HG02938 (cell line): ENCODE results near the gene LUZP2.

Experiments
- ATAC-seq: cut with Tn5 transposase; IDR thresholded peaks from one replicate; pipeline ENCODE4 v1.9.1; 2021; ENCODE audit warnings: mild to moderate bottlenecking, moderate library complexity; ENCODE audit not compliant: unreplicated experiment

LUZP2 gene

DNA sequence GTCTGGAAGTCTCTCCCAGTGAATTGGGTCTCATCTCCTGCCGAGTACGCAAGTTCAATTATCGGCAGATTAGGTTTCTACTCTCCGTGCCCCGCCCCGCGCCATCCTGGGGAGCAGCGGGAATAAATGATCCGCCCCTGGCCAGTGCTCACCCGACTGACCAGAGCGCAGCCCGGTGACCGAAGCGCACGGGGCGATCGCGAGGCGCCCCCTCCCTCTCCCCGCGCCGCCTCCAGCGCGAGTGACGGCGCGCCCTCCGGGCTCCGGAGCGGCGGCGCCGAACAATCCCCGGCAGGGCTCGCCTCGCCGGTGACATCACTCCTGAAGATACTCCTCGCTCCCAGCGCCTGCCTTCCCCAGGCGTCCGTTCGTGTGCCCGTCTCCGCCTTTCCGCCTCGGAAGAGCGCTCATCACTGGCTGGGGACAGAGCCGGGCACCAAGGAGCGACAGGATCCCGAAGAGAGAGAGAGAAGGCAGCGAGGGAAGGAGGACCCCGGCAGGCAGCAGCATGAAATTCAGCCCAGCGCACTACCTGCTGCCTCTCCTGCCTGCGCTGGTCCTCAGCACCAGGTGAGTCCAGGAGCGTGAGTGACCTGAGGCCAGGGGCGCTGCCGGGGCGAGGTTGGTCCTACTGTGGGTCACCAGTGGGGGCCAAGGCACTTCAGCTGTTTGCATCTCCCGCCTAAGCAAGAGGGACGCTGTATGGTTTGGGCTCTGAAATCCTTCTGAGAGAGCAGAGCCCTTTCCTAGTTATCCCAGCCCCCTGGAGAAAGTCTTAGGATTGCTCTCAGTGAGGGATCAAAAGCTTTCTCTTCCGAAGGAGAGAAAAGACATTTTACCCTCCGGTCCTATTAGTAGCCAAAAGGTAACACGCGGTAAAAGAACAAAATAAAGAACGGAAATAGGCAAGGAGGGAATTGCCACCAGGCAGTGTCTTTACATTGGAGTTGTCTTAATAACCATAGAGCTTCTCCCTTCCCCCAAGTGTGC, at the start of gene LUZP2:
Gene LUZP2 (plus strand): TSS at position 318 of the 990 bp plus-strand sequence.
- no peak for ATAC-seq

DNA sequence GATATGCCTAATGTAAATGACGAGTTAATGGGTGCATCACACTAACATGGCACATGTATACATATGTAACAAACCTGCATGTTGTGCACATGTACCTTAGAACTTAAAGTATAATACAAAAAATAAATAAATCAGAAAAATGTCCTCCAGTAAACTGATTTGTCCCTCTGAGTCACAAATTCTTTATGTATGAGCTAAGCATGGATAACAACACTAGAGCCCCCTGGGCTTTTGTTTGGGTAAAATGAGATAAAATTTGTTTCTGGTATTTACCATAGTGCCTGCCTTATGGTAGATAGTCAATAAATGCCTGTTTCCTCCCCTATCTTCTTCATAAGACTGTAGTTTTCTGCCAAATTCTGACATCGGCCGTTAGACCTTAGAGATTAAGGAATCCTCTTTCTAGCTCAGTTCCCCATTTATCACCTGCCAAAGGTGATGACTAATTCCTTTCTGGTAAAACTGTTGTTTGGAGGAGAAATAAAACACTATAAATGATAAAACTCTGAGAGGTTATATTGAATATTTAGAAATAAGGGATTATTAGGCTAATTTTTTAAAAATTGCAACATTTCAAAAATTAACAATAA, 43.6 kb upstream of the LUZP2 start:
- ATAC-seq, result no peak

DNA sequence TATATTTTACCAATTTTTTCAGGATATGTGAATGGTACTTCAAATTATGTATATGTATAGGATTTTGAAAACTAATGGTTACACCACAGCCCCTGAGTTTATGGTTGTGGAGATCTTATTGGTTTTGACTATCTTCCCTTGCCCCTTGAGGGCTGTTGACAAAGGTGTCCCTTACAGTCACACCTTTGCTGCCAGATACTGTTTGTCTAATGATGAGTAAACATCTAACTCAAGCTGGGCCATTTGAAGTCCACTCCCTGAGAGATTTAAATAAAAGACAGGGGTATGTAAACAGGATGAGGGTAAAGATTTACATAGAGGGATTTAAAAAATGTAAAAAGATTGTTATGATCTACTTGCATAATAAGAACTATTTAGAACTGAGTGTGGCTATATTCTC, 38.9 kb upstream of the LUZP2 start:
- no peak for ATAC-seq

DNA sequence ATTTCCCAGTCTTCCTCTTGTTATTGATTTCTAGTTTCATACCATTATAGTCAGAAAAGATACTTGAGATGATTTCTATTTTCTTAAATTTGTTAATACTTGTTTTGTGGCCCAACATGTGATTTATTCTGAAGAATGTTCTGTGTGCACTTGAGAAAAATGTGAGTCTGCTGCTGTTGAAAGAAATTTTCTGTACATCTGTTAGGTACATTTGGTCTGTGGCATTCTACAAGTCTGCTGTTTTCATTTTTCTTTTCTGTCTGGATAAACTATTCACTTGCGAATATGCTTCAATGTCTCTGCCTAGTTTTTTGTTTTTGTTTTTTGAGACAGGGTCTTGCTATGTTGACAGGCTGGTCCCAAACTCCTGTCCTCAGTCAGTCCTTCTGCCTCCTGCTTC, 26.4 kb upstream of the LUZP2 start:
- ATAC-seq, result no peak

DNA sequence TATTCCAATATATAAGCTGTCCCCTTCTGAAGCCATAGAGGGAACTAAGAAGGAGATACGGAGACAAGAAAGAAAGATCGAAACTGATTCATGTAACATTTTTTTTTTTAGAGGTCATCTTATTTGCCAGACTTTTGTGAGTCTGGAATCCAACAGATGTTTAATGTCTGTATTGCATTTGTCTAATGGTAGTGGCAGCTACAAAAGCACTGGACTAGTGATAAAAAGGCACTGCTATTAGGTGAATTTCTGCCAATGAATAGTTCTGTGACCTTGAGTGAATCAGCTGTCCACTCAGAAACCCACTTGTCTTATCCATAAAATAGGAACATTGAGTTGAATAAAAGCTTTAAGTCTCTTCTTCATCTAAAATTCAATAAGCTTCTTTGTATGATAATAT, 25.8 kb upstream of the LUZP2 start:
- no peak for ATAC-seq

DNA sequence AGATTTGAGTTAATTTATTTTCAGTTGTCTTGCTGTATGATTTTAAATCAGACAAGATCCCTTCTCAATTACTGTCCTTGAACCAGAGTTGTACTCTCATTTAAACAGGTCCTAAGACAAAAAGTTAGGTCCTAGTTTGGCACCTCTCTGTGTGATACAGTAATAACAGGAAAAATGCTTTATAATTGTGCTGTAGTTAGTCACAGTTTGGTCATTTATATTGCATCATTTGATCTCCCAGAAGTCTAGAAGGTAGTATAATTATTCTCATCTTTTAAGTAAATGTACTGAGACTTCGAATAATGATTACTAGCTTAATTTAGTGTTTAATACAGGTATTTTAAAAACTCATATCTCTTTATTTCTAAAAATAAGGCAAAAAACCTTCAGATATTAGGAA, 18.1 kb upstream of the LUZP2 start:
- ATAC-seq, result no peak

DNA sequence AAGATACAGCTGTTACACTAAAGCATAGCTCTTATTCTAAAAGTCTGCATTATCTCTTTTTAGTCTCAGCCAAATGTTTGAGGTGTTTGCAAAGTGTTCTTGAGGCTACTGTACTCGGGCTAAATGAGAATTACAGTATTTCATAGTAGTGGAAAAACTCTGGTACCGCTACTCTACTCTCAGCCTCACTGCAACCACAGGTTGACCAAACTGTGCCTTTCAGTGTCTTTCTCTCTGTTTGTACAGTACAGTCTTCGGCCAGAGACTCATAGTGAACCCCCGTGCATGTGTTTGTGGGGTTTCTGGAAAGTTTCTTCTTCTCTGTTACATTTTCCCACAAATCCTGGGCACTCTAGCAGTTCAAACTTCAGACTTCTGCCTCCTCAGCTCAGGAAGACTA, 7.4 kb upstream of the LUZP2 start:
- ATAC-seq, result no peak

DNA sequence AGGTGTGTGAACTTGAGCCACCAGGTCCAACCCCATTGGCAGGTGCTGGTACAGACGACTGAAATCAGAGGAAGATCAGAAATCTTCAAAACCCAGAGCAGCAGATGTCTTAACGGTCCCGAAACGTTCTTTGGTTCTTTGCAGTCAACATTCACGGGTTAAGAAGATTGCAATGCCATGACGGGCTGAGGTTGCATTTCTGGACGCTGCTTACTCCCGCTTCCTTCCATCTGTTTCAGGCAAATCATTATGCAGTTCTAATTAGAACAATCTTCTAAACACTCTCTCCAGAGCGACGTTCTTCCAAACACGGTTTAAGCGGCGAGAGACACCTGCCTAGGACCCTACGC, 492 bp upstream of the LUZP2 start:
- ATAC-seq, result no peak

DNA sequence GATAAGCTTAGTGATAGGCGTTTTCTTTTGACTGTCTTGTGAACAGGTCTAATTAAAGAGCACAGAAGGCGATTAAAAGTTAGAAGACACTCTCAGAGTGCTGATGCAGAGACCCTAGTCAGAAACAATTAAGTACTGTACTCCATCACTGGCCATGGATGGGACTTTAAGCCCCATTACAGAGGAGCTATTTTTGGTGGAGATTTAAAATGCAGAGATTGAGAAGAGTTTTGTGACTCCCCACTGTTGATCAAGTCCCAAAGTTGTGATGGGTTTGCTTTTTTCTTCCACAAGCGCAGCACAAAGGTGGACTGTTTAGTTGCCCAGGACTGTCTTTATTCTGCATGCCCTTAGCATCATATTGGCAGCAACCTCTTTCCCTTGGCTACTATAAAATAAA, 978 bp downstream of the LUZP2 start:
- ATAC-seq, result no peak

DNA sequence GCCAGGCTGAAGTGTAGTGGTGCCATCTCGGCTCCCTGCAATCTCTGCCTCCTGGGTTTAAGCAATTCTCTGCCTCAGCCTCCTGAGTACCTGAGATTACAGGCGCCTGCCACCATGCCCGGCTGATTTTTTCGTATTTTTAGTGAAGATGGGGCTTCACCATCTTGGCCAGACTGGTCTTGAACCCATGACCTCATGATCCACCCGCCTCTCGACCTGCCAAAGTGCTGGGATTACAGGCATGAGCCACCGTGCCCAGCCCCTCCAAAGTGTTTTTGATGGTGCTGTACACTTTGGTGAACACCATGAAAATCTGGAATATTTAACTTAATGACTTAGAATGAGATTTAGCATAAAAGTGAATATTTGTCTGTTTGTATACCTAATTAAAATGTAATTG, 5.6 kb downstream of the LUZP2 start:
- no peak for ATAC-seq

DNA sequence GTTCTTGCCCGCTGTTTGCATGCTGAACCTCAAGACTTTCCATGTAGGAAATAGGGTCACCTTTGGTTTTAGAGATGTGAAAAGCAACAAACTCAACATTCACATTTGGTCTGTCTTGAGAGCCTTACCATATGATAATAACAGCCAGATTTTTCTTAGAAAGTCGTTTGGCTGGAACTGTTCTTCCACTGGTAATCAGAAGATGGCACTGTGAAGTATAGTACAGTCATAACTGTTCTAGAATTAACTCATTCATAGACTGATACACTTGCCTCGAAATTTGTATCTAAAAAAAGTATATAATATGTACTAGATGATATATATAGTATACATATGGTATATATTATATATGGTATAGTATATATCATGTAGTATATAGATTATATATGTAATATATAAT, 12.3 kb downstream of the LUZP2 start:
- peak; percentile 59 for ATAC-seq

DNA sequence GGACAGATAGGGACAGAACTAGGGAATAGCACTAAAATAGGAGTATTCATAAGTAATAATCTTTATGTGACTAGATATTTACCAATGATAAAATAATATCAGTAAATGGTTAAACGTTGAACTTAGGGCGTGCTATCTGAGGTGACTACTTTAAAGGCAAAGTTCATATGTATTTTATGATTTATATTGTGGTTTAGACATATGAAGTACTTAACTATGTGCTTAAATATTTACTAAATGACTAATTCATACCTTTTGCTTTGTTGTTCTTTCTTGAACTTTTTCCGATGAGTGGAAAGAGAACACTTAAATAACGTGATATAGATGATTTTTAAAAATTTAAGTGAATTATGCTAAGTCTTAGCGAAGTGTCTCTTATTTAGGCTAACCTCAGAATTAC, 14.7 kb downstream of the LUZP2 start:
- ATAC-seq, result no peak

DNA sequence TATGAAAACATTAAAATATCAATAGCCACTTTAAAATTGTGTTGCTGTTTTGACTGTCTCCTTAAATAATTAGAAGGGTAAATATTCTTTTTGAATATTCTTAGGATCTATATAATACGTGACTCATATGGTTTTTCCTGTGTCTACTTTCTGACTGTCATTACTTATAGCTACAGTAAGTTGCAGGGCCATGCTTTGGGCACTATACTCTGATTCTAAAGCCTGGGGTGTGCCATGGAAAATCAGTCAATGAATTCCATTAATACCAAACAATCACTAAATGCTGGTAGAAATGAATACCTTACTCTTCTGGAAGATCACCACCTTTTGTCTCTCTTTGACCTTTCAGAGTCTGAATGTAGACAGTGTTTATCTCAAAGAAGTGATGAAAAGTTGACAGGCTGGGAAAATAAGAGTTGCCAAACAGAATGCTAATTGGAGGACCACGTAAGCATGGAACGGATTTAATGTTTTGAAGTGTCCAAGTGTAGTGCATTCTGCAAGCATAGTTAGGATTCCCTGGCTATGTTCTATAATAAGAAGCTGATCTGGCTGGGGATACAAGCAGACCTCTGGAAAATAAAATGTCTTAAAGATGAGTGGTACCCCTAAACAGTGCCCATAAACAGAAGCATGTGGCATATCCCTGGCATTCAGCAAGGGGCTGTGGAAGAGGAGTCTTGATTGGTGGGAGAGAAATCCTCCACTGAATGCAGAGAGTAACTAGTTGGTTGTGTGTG, 16.8 kb downstream of the LUZP2 start:
- no peak for ATAC-seq

DNA sequence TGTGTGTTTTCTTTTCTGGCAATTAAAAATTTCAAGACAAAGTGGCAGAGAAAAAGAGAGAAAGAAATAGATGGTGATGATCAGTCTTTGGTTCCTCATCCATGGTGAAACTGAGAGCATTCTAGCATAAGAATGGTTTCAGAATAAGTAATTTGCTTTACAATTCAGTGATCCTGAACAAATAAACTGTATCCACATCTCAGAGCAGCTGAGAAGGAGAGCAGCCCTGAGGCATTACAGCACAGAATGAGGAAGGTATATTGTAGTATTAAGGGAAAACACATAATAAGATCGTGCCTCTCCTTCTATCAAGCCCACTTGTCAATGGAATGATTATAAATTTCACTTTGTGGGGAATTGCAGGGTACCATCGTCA, 17.4 kb downstream of the LUZP2 start:
- ATAC-seq, result peak; percentile 97

DNA sequence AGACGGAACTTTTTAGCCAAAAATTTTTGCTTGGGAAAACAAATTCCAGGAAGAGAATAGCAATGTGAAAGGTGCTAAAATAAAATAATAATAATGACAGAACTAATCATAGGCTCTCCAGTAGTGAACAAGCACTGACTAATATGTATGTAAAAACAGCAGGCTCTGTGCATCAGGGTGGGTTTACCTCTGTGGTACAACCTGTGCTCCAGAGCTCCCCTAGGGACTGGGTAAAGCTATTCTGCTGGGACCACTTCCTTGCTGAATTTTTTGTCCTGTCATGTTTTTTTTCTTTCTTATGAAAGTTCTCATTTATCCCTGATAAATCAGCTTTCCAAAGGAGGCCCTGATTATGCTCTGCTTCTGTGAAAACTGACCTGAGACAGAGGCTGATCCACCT, 18.8 kb downstream of the LUZP2 start:
- ATAC-seq, result no peak

DNA sequence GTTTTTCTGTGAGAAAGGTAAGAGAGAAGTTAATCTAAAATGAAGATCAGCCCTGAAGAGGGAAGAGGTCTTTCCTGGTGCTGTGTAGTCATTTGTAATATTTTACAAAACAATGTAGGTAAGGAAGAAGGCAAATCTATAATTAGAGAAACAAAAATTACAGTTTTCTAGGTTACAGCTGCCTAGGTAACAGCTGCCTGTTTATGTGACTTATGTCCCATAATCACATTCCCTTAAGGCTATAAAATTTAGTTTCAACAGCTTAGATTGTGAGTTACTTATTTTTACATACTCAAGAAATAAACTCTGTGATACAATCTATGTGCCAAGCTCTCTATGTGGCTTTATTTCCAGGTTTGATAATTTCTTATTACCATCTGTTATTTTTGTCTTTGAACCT, 19.8 kb downstream of the LUZP2 start:
- ATAC-seq, result no peak

DNA sequence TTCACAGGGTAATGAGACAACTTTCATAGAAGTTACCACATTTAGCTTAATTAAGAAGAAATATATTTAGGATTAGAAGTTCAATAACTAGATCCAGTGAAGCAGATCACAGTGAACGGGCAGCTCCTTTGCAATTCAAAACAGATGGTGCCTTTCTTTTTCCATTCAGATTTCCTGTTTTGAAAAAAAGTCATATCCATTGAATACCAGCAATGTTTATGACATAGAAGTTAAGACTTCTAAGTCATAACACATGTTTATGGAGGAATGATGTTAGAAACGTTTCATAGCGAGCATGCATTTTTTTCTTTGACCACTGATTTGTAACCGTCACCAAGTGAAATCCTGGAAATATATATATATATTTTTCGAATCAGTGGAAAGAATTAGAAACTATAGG, 24.7 kb downstream of the LUZP2 start:
- no peak for ATAC-seq

DNA sequence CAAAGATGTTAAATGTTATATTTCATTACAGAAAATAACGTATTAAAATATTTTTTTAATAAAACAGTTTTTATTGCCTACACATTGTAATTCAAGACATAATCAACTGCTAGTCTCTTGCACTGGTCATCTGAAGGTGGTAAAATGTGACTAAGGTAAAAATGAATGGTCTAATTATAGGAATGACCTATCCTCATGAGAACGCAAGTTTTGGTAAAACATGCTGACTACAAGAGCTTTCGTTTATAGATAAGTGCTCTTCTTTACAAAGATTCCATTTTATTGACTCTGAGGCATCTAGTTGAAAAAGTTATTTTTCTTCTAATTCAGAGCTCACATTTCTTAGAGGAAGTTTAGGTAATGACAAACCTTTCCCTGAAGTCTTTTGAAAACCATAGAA, 27.3 kb downstream of the LUZP2 start:
- ATAC-seq, result no peak

DNA sequence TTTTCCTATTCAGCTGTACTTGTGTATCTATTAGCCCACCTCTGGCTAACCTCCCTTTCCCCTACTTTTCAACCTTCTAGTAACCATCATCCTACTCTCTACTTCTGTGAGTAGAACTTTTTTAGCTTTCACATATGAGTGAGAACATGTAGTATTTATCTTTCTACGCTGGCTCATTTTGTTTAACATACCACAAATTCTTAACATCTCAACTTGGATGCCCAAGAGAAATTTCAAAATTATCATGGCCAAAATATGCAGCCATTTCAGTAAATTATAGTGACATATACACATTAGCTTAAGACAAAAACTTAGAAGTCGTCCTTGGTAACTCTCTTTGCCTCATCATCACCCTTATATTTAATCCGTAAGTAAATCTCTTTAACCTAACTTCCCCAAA, 34.7 kb downstream of the LUZP2 start:
- no peak for ATAC-seq

DNA sequence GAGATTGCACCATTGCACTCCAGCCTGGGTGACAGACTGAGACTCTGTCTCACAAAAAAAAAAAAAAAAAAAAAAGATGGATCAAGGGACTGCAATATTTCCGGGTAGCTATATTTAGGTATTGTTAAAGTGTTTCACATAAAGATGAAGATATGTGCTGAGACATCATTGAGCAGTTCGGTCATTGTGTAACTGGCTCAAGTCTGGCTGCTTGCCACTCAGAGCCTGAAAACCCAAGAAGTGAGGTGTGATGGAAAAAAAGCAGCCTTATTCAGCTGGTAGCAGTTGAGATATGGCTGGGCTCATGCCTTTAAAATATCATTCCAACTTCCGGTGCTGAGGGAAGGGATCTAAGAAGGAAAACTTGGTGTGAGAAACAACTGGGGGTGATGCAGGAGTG, 46.9 kb downstream of the LUZP2 start:
- no peak for ATAC-seq

DNA sequence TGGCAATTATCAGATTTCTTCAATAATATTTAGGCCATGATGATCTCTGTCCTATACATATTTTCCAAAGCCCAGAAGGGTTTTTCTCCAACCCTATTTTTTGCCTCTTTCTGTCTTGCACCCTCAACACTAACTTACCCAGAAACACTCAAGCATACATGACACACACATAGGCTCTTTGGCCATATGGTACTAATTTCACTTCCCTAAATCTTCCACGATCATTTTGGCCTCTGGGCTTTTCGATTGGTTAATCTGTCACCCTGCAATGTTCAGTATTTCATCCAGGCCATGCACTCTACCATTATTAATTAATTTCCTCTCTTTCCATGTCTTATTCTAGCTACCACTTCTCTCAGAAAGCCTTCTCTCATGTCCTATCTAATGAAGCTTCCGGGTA, 59.8 kb downstream of the LUZP2 start:
- ATAC-seq, result peak; percentile 72

DNA sequence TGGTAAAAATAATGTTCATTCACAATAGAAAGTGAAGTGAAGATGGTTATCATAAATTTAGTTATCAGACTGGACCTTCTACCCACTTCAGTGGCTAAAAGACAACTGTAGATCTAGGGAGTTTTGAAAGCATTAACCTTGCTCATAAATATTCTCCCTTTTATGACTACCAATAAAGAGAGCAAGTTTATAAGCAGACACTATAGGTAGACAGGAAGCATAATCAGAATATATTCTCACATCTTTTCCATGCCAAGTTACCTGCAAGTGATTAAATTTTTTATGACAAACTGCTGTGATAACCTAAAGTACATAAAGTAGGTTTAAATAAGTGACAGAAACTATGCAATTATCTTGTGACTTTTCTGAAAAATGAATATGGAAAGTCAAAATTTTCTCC, 62.5 kb downstream of the LUZP2 start:
- ATAC-seq, result no peak
